Erythroblast (primary cell): ENCODE measurements around the gene CSAG1.
"Not testable (repeated sequence)": the region's sequence is repeated elsewhere in the genome, so short reads cannot be mapped to it uniquely, and the experiment has no call there.

Source experiments
- GATA1 ChIP-seq: IDR thresholded peaks from 2 replicates; pipeline ENCODE4 v1.6.1; 2011; ENCODE audit warnings: low read depth, mild to moderate bottlenecking, control low read depth, low read length, moderate library complexity
- POLR2A ChIP-seq: IDR thresholded peaks from 2 replicates; pipeline ENCODE4 v1.6.1; 2011; ENCODE audit warnings: mild to moderate bottlenecking, low read length

- TF ChIP-seq POLR2A, GATA1: not testable (repeated sequence)
Measured at GRCh38 chrX:152758918-152759317, 25.4 kb upstream of the CSAG1 start, which contains the start of gene CSAG3.
